Type B pancreatic cell (in vitro differentiated cells): Measurements from ENCODE around the gene HNRNPR. TPM values are rescaled to one million over a fixed set of nuclear protein-coding genes. Genes with fewer than 3 reads are reported as not detected.

Experiments used
- DNase-seq: peaks from one replicate; pipeline ENCODE4 v3.0.0; 2021; ENCODE audit warnings: mixed read lengths; ENCODE audit not compliant: unreplicated experiment; ENCODE audit errors: extremely low spot score
- H3K27ac Mint-ChIP-seq: 2 replicates; pipeline ENCODE4 v1.8.0; 2021; ENCODE audit warnings: mild to moderate bottlenecking, mixed read lengths
- H3K27me3 Mint-ChIP-seq: 2 replicates; pipeline ENCODE4 v1.8.0; 2021; ENCODE audit warnings: mixed read lengths
- H3K36me3 Mint-ChIP-seq: 2 replicates; pipeline ENCODE4 v1.8.0; 2021; ENCODE audit warnings: mixed read lengths
- H3K4me1 Mint-ChIP-seq: one replicate; pipeline ENCODE4 v1.8.0; 2021; ENCODE audit warnings: mixed read lengths; ENCODE audit not compliant: unreplicated experiment
- H3K4me3 Mint-ChIP-seq: 2 replicates; pipeline ENCODE4 v1.8.0; 2021; ENCODE audit warnings: mild to moderate bottlenecking, mixed read lengths
- H3K9me3 Mint-ChIP-seq: 2 replicates; pipeline ENCODE4 v1.8.0; 2021; ENCODE audit warnings: mixed read lengths
- CTCF ChIP-seq: fragments of 200-600 bp; sonication (generic); conservative IDR thresholded peaks from 2 replicates; pipeline ENCODE4 v1.5.0; 2021; ENCODE audit warnings: antibody characterized with exemption, mild to moderate bottlenecking
- total RNA-seq: library from RNA; stranded (reverse); gene quantifications from 2 replicates; pipeline ENCODE4 v1.2.1, GENCODE V29; 2021; ENCODE audit warnings: low replicate concordance

The HNRNPR gene
- total RNA-seq, 1 donor from 2014 or later = 210 TPM

- Mint-ChIP-seq H3K9me3 (peaks cover 6% of the 10 kb centered on the region), H3K27ac (peak overlapping the region; percentile 99), H3K4me3 (peak overlapping the region; percentile 99), H3K36me3 (peaks cover 59% of the 10 kb centered on the region), H3K4me1 (peaks cover 32% of the 10 kb centered on the region), H3K27me3 (no peaks in the 10 kb centered on the region)
- no peak for DNase-seq
- no peak for TF ChIP-seq CTCF
Measured at GRCh38 chr1:23366146-23366545, 22.1 kb upstream of the HNRNPR start.

- no peak for DNase-seq
- Mint-ChIP-seq H3K27me3 (no peaks in the 10 kb centered on the region), H3K27ac (no peak overlapping the region), H3K4me3 (peak overlapping the region; percentile 34), H3K9me3 (peaks cover 20% of the 10 kb centered on the region), H3K36me3 (peaks cover 80% of the 10 kb centered on the region), H3K4me1 (peaks cover 15% of the 10 kb centered on the region)
- TF ChIP-seq CTCF = no peak
Measured at GRCh38 chr1:23362218-23362713, 18.2 kb upstream of the HNRNPR start.

- no peak overlapping the region for H3K27ac Mint-ChIP-seq
- no peak overlapping the region for H3K4me3 Mint-ChIP-seq
- H3K4me1 Mint-ChIP-seq = peaks cover 7% of the 10 kb centered on the region
- H3K9me3 Mint-ChIP-seq = peaks cover 35% of the 10 kb centered on the region
- DNase-seq = no peak
- no peaks in the 10 kb centered on the region for H3K27me3 Mint-ChIP-seq
- H3K36me3 Mint-ChIP-seq = peaks cover 64% of the 10 kb centered on the region
- TF ChIP-seq CTCF = no peak
Measured at GRCh38 chr1:23358310-23358875, 14.3 kb upstream of the HNRNPR start.

- H3K4me1 Mint-ChIP-seq = peaks cover 7% of the 10 kb centered on the region
- DNase-seq = no peak
- peaks cover 54% of the 10 kb centered on the region for H3K36me3 Mint-ChIP-seq
- H3K27ac Mint-ChIP-seq = no peak overlapping the region
- H3K4me3 Mint-ChIP-seq = no peak overlapping the region
- peaks cover 33% of the 10 kb centered on the region for H3K9me3 Mint-ChIP-seq
- no peaks in the 10 kb centered on the region for H3K27me3 Mint-ChIP-seq
- no peak for TF ChIP-seq CTCF
Measured at GRCh38 chr1:23357138-23357908, 13.2 kb upstream of the HNRNPR start.

- H3K4me1 Mint-ChIP-seq = peaks cover 7% of the 10 kb centered on the region
- no peak for TF ChIP-seq CTCF
- no peaks in the 10 kb centered on the region for H3K27me3 Mint-ChIP-seq
- peaks cover 46% of the 10 kb centered on the region for H3K36me3 Mint-ChIP-seq
- no peak overlapping the region for H3K4me3 Mint-ChIP-seq
- H3K27ac Mint-ChIP-seq = no peak overlapping the region
- DNase-seq = no peak
- H3K9me3 Mint-ChIP-seq = peaks cover 28% of the 10 kb centered on the region
Measured at GRCh38 chr1:23356471-23357137, 12.5 kb upstream of the HNRNPR start.
